GM23338 (cell line): ENCODE results near the gene ATPAF1. TPM values are rescaled to one million over a fixed set of nuclear protein-coding genes. Genes with fewer than 3 reads are reported as not detected.

Source experiments
- EZH2 ChIP-seq: fragments of 200-600 bp; sonication (generic); IDR thresholded peaks from one replicate; pipeline ENCODE4 v1.8.0; 2017; ENCODE audit warnings: antibody characterized with exemption, mild to moderate bottlenecking, low read depth; ENCODE audit not compliant: unreplicated experiment
- EZH2phosphoT487 ChIP-seq: fragments of 200-600 bp; sonication (generic); IDR thresholded peaks from one replicate; pipeline ENCODE4 v1.8.1; 2018; ENCODE audit warnings: antibody characterized with exemption; ENCODE audit not compliant: unreplicated experiment
- JUNB ChIP-seq: IDR thresholded peaks from one replicate; pipeline ENCODE4 v1.6.1; 2016; ENCODE audit warnings: antibody characterized with exemption; ENCODE audit not compliant: unreplicated experiment
- NANOG ChIP-seq: IDR thresholded peaks from 2 replicates; pipeline ENCODE4 v1.6.1; 2016; ENCODE audit warnings: antibody characterized with exemption, borderline replicate concordance
- STAT1 ChIP-seq: IDR thresholded peaks from one replicate; pipeline ENCODE4 v1.6.1; 2016; ENCODE audit warnings: antibody characterized with exemption; ENCODE audit not compliant: unreplicated experiment
- ZNF331 ChIP-seq: fragments of 250-450 bp; sonication (Bioruptor Pico); IDR thresholded peaks from 2 replicates; pipeline ENCODE4 v1.5.0; 2020; ENCODE audit warnings: low read depth, mild to moderate bottlenecking, moderate library complexity
- polyA plus RNA-seq: library from polyadenylated mRNA; unstranded; fragments of >200 nt; fragmentation: Nextera tagmentation; extraction: Ambion mirVana; gene quantifications from 2 replicates; pipeline ENCODE4 v1.2.1, GENCODE V29; 2016
- total RNA-seq: library from RNA; depleted of rRNA; stranded (reverse); fragments of >200 nt; shearing (Covaris generic); gene quantifications from 2 replicates; pipeline ENCODE4 v1.2.3, GENCODE V29; 2014
- TF ChIP-seq, protein P1 (sequence below): fragments of 250-450 bp; sonication (Bioruptor Pico); IDR thresholded peaks from 2 replicates; pipeline ENCODE4 v1.5.0; 2020; ENCODE audit warnings: mild to moderate bottlenecking, moderate library complexity
- TF ChIP-seq, protein P2 (sequence below): IDR thresholded peaks from one replicate; pipeline ENCODE4 v1.6.1; 2018; ENCODE audit warnings: antibody characterized with exemption; ENCODE audit not compliant: unreplicated experiment

The ATPAF1 gene
- total and polyA plus RNA-seq, 2 experiments from 2014 or later, result 41.2 to 67.6 TPM

DNA sequence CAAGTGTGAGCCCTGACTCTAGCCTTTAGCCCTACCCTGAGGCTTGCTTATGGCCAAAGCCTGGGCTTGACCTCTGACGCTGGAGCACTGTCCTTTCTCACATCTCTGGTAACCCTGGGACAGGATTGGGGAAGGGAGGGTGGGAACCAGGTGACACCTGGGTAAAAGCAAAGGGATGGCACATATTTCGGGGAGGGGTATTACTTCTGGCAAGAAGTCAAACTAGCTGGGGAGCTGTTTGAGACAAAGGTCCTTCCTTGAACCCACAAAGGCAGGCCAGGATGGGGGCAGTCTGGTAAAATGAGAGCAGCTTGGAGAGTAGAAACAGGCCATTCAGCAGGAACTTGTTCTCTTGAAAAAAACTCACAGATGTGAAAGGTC is 53.6 kb downstream of the ATPAF1 start (continued):
- TF ChIP-seq, protein P1, sequence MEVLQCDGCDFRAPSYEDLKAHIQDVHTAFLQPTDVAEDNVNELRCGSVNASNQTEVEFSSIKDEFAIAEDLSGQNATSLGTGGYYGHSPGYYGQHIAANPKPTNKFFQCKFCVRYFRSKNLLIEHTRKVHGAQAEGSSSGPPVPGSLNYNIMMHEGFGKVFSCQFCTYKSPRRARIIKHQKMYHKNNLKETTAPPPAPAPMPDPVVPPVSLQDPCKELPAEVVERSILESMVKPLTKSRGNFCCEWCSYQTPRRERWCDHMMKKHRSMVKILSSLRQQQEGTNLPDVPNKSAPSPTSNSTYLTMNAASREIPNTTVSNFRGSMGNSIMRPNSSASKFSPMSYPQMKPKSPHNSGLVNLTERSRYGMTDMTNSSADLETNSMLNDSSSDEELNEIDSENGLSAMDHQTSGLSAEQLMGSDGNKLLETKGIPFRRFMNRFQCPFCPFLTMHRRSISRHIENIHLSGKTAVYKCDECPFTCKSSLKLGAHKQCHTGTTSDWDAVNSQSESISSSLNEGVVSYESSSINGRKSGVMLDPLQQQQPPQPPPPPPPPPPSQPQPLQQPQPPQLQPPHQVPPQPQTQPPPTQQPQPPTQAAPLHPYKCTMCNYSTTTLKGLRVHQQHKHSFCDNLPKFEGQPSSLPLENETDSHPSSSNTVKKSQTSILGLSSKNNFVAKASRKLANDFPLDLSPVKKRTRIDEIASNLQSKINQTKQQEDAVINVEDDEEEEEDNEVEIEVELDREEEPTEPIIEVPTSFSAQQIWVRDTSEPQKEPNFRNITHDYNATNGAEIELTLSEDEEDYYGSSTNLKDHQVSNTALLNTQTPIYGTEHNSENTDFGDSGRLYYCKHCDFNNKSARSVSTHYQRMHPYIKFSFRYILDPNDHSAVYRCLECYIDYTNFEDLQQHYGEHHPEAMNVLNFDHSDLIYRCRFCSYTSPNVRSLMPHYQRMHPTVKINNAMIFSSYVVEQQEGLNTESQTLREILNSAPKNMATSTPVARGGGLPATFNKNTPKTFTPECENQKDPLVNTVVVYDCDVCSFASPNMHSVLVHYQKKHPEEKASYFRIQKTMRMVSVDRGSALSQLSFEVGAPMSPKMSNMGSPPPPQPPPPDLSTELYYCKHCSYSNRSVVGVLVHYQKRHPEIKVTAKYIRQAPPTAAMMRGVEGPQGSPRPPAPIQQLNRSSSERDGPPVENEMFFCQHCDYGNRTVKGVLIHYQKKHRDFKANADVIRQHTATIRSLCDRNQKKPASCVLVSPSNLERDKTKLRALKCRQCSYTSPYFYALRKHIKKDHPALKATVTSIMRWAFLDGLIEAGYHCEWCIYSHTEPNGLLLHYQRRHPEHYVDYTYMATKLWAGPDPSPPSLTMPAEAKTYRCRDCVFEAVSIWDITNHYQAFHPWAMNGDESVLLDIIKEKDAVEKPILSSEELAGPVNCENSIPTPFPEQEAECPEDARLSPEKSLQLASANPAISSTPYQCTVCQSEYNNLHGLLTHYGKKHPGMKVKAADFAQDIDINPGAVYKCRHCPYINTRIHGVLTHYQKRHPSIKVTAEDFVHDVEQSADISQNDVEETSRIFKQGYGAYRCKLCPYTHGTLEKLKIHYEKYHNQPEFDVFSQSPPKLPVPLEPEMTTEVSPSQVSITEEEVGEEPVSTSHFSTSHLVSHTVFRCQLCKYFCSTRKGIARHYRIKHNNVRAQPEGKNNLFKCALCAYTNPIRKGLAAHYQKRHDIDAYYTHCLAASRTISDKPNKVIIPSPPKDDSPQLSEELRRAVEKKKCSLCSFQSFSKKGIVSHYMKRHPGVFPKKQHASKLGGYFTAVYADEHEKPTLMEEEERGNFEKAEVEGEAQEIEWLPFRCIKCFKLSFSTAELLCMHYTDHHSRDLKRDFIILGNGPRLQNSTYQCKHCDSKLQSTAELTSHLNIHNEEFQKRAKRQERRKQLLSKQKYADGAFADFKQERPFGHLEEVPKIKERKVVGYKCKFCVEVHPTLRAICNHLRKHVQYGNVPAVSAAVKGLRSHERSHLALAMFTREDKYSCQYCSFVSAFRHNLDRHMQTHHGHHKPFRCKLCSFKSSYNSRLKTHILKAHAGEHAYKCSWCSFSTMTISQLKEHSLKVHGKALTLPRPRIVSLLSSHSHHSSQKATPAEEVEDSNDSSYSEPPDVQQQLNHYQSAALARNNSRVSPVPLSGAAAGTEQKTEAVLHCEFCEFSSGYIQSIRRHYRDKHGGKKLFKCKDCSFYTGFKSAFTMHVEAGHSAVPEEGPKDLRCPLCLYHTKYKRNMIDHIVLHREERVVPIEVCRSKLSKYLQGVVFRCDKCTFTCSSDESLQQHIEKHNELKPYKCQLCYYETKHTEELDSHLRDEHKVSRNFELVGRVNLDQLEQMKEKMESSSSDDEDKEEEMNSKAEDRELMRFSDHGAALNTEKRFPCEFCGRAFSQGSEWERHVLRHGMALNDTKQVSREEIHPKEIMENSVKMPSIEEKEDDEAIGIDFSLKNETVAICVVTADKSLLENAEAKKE (CRISPR knock-in tag), result no peak
- TF ChIP-seq, protein P2, sequence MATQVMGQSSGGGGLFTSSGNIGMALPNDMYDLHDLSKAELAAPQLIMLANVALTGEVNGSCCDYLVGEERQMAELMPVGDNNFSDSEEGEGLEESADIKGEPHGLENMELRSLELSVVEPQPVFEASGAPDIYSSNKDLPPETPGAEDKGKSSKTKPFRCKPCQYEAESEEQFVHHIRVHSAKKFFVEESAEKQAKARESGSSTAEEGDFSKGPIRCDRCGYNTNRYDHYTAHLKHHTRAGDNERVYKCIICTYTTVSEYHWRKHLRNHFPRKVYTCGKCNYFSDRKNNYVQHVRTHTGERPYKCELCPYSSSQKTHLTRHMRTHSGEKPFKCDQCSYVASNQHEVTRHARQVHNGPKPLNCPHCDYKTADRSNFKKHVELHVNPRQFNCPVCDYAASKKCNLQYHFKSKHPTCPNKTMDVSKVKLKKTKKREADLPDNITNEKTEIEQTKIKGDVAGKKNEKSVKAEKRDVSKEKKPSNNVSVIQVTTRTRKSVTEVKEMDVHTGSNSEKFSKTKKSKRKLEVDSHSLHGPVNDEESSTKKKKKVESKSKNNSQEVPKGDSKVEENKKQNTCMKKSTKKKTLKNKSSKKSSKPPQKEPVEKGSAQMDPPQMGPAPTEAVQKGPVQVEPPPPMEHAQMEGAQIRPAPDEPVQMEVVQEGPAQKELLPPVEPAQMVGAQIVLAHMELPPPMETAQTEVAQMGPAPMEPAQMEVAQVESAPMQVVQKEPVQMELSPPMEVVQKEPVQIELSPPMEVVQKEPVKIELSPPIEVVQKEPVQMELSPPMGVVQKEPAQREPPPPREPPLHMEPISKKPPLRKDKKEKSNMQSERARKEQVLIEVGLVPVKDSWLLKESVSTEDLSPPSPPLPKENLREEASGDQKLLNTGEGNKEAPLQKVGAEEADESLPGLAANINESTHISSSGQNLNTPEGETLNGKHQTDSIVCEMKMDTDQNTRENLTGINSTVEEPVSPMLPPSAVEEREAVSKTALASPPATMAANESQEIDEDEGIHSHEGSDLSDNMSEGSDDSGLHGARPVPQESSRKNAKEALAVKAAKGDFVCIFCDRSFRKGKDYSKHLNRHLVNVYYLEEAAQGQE, result no peak
- no peak for TF ChIP-seq STAT1
- no peak for TF ChIP-seq EZH2phosphoT487
- no peak for TF ChIP-seq EZH2
- no peak for TF ChIP-seq NANOG
- TF ChIP-seq ZNF331 (CRISPR knock-in tag), result no peak
- TF ChIP-seq JUNB, result no peak
